ENCODE measurements around the gene PLD4. TPM values are rescaled to one million over a fixed set of nuclear protein-coding genes. Genes with fewer than 3 reads are reported as not detected.
A peak's percentile ranks its signal among the peaks of the same experiment; 100 is the strongest.
"Not testable (repeated sequence)": the region's sequence is repeated elsewhere in the genome, so short reads cannot be mapped to it uniquely, and the experiment has no call there.

Gene PLD4
- polyA plus RNA-seq, 2 donors = 0.53 to 0.65 TPM

- Histone ChIP-seq H3K4me3 (ENCODE audit: low read depth in 1 of 2, low read length in 2 of 2) (no peak overlapping the region), H3K27ac (ENCODE audit: low read depth in 2 of 2, low read length in 1 of 2) (no peak overlapping the region), H3K27me3 (ENCODE audit: control insufficient read depth in 1 of 2, insufficient read depth in 2 of 2, low read length in 2 of 2) (no peaks in the 10 kb centered on the region), H3K9me3 (ENCODE audit: control insufficient read depth in 2 of 2, insufficient read depth in 1 of 2, low read depth in 1 of 2, low read length in 1 of 2) (no peaks in the 10 kb centered on the region), H3K36me3 (ENCODE audit: control insufficient read depth in 2 of 2, insufficient read depth in 2 of 2, low read length in 1 of 2) (peaks cover 3 to 47% of the 10 kb centered on the region in 2 donors), H3K4me1 (ENCODE audit: control insufficient read depth in 2 of 2, insufficient read depth in 2 of 2, low read length in 1 of 2) (peaks cover 0 to 25% of the 10 kb centered on the region in 2 donors)
- WGBS, 2 donors = 92 to 95% methylated on average over 15 of the region's 15 CpGs
These were observed 44.6 kb upstream of the PLD4 start for GRCh38 chr14:104879983-104880565.

- peaks cover 0 to 22% of the 10 kb centered on the region in 2 donors for H3K4me1 ChIP-seq (ENCODE audit: control insufficient read depth in 2 of 2, insufficient read depth in 2 of 2, low read length in 1 of 2)
- 65 to 67% methylated on average over 7 of the region's 7 CpGs for WGBS, 2 donors
- H3K9me3 ChIP-seq (ENCODE audit: control insufficient read depth in 2 of 2, insufficient read depth in 1 of 2, low read depth in 1 of 2, low read length in 1 of 2) = no peaks in the 10 kb centered on the region
- H3K36me3 ChIP-seq (ENCODE audit: control insufficient read depth in 2 of 2, insufficient read depth in 2 of 2, low read length in 1 of 2) = peaks cover 3 to 49% of the 10 kb centered on the region in 2 donors
- H3K27me3 ChIP-seq (ENCODE audit: control insufficient read depth in 1 of 2, insufficient read depth in 2 of 2, low read length in 2 of 2) = no peaks in the 10 kb centered on the region
- H3K27ac ChIP-seq (ENCODE audit: low read depth in 2 of 2, low read length in 1 of 2) = no peak overlapping the region
- H3K4me3 ChIP-seq (ENCODE audit: low read depth in 1 of 2, low read length in 2 of 2) = no peak overlapping the region
These were observed 44.0 kb upstream of the PLD4 start for GRCh38 chr14:104880584-104881210.

- WGBS, 2 donors = 70 to 74% methylated on average over 13 of the region's 13 CpGs
- peaks cover 3 to 55% of the 10 kb centered on the region in 2 donors for H3K36me3 ChIP-seq (ENCODE audit: control insufficient read depth in 2 of 2, insufficient read depth in 2 of 2, low read length in 1 of 2)
- H3K4me1 ChIP-seq (ENCODE audit: control insufficient read depth in 2 of 2, insufficient read depth in 2 of 2, low read length in 1 of 2) = peaks cover 0 to 20% of the 10 kb centered on the region in 2 donors
These were observed 43.2 kb upstream of the PLD4 start for GRCh38 chr14:104881369-104881979.

DNA sequence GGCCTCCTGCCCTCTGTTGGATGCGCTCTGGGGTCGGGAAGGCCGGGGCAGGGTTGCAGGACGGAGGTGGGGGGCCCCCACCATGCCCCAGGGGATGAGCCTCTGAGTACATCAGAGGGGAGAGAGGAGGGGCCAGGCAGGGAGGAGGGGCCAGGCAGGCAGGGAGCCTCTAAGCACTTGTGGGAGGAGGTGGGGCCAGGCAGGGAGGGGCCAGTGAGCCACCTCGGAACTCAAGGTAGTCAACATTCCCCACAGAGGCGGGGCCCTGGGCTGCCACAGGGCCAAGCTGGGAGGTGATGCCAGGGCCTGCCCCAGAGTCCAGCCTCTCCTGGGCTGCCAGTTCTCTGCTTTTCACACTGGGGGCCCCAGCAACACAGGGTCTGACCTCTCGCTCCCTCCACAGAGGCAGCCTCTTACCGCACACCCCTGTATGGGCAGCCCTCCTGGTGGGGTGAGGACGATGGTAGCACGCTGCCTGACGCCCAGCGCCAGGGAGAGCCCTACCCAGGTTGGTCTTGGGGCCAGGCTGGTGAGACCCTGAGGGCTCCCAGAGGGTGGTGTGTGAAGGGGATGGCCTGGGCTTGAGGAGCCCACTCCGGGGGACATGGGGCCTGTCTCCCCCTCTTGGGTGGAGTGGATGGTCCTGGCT is 42.2 kb upstream of the PLD4 start:
- peak overlapping the region; percentile 43 to 63 for H3K27ac ChIP-seq (ENCODE audit: low read depth in 2 of 2, low read length in 1 of 2)
- H3K27me3 ChIP-seq (ENCODE audit: control insufficient read depth in 1 of 2, insufficient read depth in 2 of 2, low read length in 2 of 2) = no peaks in the 10 kb centered on the region
- 58 to 65% methylated on average over 13 of the region's 13 CpGs for WGBS, 2 donors
- H3K4me1 ChIP-seq (ENCODE audit: control insufficient read depth in 2 of 2, insufficient read depth in 2 of 2, low read length in 1 of 2) = peaks cover 0 to 20% of the 10 kb centered on the region in 2 donors
- H3K9me3 ChIP-seq (ENCODE audit: control insufficient read depth in 2 of 2, insufficient read depth in 1 of 2, low read depth in 1 of 2, low read length in 1 of 2) = no peaks in the 10 kb centered on the region
- H3K36me3 ChIP-seq (ENCODE audit: control insufficient read depth in 2 of 2, insufficient read depth in 2 of 2, low read length in 1 of 2) = peaks cover 3 to 61% of the 10 kb centered on the region in 2 donors
- H3K4me3 ChIP-seq (ENCODE audit: low read depth in 1 of 2, low read length in 2 of 2) = no peak overlapping the region

More at GRCh38 chr14:104881369-104881979, 43.2 kb upstream of the PLD4 start:
- H3K27ac ChIP-seq (ENCODE audit: low read depth in 2 of 2, low read length in 1 of 2) = no peak overlapping the region
- no peaks in the 10 kb centered on the region for H3K9me3 ChIP-seq (ENCODE audit: control insufficient read depth in 2 of 2, insufficient read depth in 1 of 2, low read depth in 1 of 2, low read length in 1 of 2)
- H3K4me3 ChIP-seq (ENCODE audit: low read depth in 1 of 2, low read length in 2 of 2) = no peak overlapping the region
- no peaks in the 10 kb centered on the region for H3K27me3 ChIP-seq (ENCODE audit: control insufficient read depth in 1 of 2, insufficient read depth in 2 of 2, low read length in 2 of 2)

- no peaks in the 10 kb centered on the region for H3K27me3 ChIP-seq (ENCODE audit: control insufficient read depth in 1 of 2, insufficient read depth in 2 of 2, low read length in 2 of 2)
- no peak overlapping the region for H3K4me3 ChIP-seq (ENCODE audit: low read depth in 1 of 2, low read length in 2 of 2)
- peaks cover 0 to 20% of the 10 kb centered on the region in 2 donors for H3K4me1 ChIP-seq (ENCODE audit: control insufficient read depth in 2 of 2, insufficient read depth in 2 of 2, low read length in 1 of 2)
- H3K36me3 ChIP-seq (ENCODE audit: control insufficient read depth in 2 of 2, insufficient read depth in 2 of 2, low read length in 1 of 2) = peaks cover 3 to 62% of the 10 kb centered on the region in 2 donors
- WGBS, 2 donors = 86 to 89% methylated on average over 37 to 38 of the region's 38 CpGs
- H3K27ac ChIP-seq (ENCODE audit: low read depth in 2 of 2, low read length in 1 of 2) = peak overlapping the region; percentile 43 to 63
- no peaks in the 10 kb centered on the region for H3K9me3 ChIP-seq (ENCODE audit: control insufficient read depth in 2 of 2, insufficient read depth in 1 of 2, low read depth in 1 of 2, low read length in 1 of 2)
These were observed 41.6 kb upstream of the PLD4 start for GRCh38 chr14:104882991-104883660.

DNA sequence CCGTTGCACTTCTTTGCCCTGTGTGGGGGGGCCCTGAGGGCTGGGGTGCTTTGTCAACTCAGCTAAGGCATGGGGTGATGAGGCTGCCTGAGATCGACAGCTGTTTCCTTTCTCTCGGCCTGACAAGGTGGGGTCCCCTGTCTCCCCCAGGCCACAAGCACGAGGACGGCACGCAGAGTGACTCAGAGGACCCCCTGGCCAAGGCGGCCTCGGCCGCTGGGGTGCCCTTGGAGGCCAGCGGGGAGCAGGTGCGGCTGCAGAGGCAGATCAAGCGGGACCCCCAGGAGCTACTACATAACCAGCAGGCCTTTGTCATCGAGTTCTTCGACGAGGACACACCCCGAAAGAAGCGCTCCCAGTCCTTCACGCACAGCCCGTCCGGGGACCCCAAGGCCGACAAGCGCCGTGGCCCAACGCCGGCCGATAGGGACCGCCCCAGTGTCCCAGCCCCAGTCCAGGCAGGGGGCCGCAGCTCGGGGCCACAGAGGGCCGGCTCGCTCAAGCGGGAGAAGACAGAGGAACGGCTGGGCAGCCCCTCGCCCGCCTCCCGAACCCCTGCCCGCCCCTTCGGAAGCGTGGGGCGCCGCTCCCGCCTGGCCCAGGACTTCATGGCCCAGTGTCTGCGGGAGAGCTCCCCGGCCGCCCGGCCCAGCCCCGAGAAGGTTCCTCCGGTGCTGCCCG is 40.9 kb upstream of the PLD4 start:
- no peaks in the 10 kb centered on the region for H3K27me3 ChIP-seq (ENCODE audit: control insufficient read depth in 1 of 2, insufficient read depth in 2 of 2, low read length in 2 of 2)
- peaks cover 0 to 18% of the 10 kb centered on the region in 2 donors for H3K4me1 ChIP-seq (ENCODE audit: control insufficient read depth in 2 of 2, insufficient read depth in 2 of 2, low read length in 1 of 2)
- WGBS, 2 donors = 93 to 95% methylated on average over 46 to 49 of the region's 49 CpGs
- no peak overlapping the region for H3K4me3 ChIP-seq (ENCODE audit: low read depth in 1 of 2, low read length in 2 of 2)
- peaks cover 3 to 61% of the 10 kb centered on the region in 2 donors for H3K36me3 ChIP-seq (ENCODE audit: control insufficient read depth in 2 of 2, insufficient read depth in 2 of 2, low read length in 1 of 2)
- H3K27ac ChIP-seq (ENCODE audit: low read depth in 2 of 2, low read length in 1 of 2) = no peak overlapping the region
- no peaks in the 10 kb centered on the region for H3K9me3 ChIP-seq (ENCODE audit: control insufficient read depth in 2 of 2, insufficient read depth in 1 of 2, low read depth in 1 of 2, low read length in 1 of 2)

GRCh38 chr14:104884381-104884780 is 40.3 kb upstream of the PLD4 start:
- WGBS, 2 donors = 84 to 87% methylated on average over 25 to 29 of the region's 34 CpGs

DNA sequence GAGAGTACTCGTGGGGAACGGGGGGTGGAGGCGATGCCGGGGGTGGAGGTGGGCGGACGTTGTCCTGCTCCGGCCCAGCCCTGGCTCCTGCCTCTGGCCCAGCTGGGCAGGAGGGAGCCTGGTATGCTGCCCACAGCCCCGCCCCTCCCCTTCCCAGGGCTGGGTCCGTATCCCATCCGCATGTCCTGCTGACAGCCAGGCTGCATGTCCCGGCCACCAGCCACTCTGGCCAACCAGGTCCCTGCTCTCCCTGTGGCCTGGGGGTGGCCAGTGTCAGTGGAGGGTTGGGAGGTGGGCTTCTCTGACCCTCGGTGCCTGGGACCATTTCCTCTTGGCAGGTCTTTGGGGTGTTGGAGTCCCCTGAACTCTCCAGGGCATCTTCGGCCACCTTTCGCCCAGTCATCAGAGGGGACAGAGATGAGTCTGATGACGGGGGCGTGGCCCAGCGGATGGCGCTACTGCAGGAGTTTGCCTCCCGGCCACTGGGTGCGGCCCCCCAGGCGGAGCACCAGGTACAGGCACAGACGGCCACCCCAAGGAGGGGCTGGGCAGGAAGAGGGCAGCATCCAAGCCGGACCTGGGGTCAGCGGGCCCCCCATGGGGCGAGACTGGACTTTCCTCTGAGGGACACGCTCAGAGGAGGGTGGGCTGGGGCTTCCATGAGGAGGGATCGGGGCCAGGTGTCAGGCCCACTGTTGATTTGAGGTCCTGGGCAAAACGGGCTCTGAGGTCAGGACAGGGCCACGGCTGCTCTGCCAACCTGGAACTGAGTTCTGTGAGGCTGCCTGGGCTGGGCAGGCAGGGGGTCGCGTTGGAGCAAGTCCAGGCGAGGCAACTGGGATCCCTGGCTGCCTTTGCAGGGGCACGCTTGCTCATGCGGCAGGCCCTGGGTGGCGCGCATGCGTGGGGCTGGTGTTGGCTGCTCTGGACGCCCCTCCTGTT is 39.4 kb upstream of the PLD4 start:
- H3K9me3 ChIP-seq (ENCODE audit: control insufficient read depth in 2 of 2, insufficient read depth in 1 of 2, low read depth in 1 of 2, low read length in 1 of 2) = no peaks in the 10 kb centered on the region
- no peaks in the 10 kb centered on the region for H3K27me3 ChIP-seq (ENCODE audit: control insufficient read depth in 1 of 2, insufficient read depth in 2 of 2, low read length in 2 of 2)
- H3K27ac ChIP-seq (ENCODE audit: low read depth in 2 of 2, low read length in 1 of 2) = no peak overlapping the region
- peaks cover 3 to 56% of the 10 kb centered on the region in 2 donors for H3K36me3 ChIP-seq (ENCODE audit: control insufficient read depth in 2 of 2, insufficient read depth in 2 of 2, low read length in 1 of 2)
- H3K4me1 ChIP-seq (ENCODE audit: control insufficient read depth in 2 of 2, insufficient read depth in 2 of 2, low read length in 1 of 2) = peaks cover 0 to 17% of the 10 kb centered on the region in 2 donors
- H3K4me3 ChIP-seq (ENCODE audit: low read depth in 1 of 2, low read length in 2 of 2) = no peak overlapping the region
- WGBS, 2 donors = 85 to 93% methylated on average over 28 to 38 of the region's 38 CpGs

More at GRCh38 chr14:104884381-104884780, 40.3 kb upstream of the PLD4 start:
- not testable (repeated sequence) for H3K4me3 ChIP-seq (ENCODE audit: low read depth in 1 of 2, low read length in 2 of 2); H3K27ac ChIP-seq (ENCODE audit: low read depth in 2 of 2, low read length in 1 of 2); H3K27me3 ChIP-seq (ENCODE audit: control insufficient read depth in 1 of 2, insufficient read depth in 2 of 2, low read length in 2 of 2); H3K9me3 ChIP-seq (ENCODE audit: control insufficient read depth in 2 of 2, insufficient read depth in 1 of 2, low read depth in 1 of 2, low read length in 1 of 2)
- Histone ChIP-seq H3K4me1 (ENCODE audit: control insufficient read depth in 2 of 2, insufficient read depth in 2 of 2, low read length in 1 of 2) (peaks cover 0 to 17% of the 10 kb centered on the region in 2 donors), H3K36me3 (ENCODE audit: control insufficient read depth in 2 of 2, insufficient read depth in 2 of 2, low read length in 1 of 2) (peaks cover 3 to 63% of the 10 kb centered on the region in 2 donors)

All from esophagus (tissue), 2 donors.